SH-SY5Y (cell line): ENCODE data around the gene CERKL.

Source experiments
- GATA2 ChIP-seq: IDR thresholded peaks from 2 replicates; pipeline ENCODE4 v1.6.1; 2011; ENCODE audit warnings: mild to moderate bottlenecking, low read depth, low read length
- GATA3 ChIP-seq: IDR thresholded peaks from 2 replicates; pipeline ENCODE4 v1.6.1; 2011; ENCODE audit warnings: low read depth, mild to moderate bottlenecking, low read length, moderate library complexity

DNA sequence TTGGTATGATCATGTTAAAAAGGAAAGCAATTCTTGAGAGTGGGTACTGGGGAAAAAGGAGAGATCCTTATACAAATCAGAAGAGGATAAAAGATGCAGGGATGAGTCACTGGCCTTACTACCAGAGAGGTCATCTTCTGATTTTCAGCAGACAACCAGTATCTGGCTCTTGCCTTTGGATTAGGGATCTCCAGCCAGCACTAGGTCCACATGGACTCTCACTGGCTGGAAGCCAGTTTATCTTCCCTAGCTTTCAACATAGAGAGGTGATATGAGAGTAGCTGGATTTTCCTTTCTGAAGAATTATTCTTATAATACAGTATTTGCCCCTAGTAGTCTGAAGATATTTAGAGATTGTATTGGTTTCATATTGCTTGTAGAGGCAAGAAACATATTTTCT is 30.2 kb downstream of the CERKL start:
- TF ChIP-seq GATA2 (no peak), GATA3 (no peak)
